OCI-LY3 (cell line): ENCODE measurements around the gene YWHAG.

Experiments
- EZH2phosphoT487 ChIP-seq: fragments of 200-600 bp; shearing (Covaris generic); IDR thresholded peaks from 2 replicates; pipeline ENCODE4 v1.6.1; 2018; ENCODE audit warnings: antibody characterized with exemption, mixed run types, low read depth
- TF ChIP-seq, protein P1 (sequence below): fragments of 200-600, 300-600 bp; sonication (generic); IDR thresholded peaks from 2 replicates; pipeline ENCODE4 v1.5.1; 2014; ENCODE audit warnings: antibody characterized with exemption, low read length, low read depth

DNA sequence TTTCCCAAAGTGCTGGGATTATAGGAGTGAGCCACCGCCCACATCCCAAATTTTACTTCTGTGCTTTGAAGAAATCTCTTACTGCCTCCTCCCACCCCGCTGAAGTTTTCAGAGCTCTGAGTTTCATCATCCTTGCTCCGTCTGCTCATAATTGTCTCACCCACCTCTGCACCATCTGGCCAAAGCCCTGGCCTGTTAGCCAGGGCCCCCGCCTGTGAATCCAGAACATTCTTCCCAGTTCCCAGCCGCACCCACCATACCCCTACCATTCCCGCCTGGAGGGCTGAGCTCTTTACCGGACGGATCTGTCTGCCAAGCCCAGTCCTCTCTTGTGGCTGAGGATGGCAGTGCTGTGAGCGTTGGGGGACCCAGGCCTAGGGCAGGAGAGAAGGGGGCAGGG lies 36.2 kb upstream of the YWHAG start:
- TF ChIP-seq, protein P1, sequence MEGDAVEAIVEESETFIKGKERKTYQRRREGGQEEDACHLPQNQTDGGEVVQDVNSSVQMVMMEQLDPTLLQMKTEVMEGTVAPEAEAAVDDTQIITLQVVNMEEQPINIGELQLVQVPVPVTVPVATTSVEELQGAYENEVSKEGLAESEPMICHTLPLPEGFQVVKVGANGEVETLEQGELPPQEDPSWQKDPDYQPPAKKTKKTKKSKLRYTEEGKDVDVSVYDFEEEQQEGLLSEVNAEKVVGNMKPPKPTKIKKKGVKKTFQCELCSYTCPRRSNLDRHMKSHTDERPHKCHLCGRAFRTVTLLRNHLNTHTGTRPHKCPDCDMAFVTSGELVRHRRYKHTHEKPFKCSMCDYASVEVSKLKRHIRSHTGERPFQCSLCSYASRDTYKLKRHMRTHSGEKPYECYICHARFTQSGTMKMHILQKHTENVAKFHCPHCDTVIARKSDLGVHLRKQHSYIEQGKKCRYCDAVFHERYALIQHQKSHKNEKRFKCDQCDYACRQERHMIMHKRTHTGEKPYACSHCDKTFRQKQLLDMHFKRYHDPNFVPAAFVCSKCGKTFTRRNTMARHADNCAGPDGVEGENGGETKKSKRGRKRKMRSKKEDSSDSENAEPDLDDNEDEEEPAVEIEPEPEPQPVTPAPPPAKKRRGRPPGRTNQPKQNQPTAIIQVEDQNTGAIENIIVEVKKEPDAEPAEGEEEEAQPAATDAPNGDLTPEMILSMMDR, result no peak
- no peak for TF ChIP-seq EZH2phosphoT487
